DND-41 (cell line): ENCODE data around the gene CLTCL1.

Experiments
- ATAC-seq: fragments of 200-7000 bp; cut with Tn5 transposase; 3 replicates; pipeline ENCODE4 v1.9.1; 2021; ENCODE audit warnings: low read depth; ENCODE audit not compliant: insufficient read depth
- DNase-seq: peaks from one replicate; pipeline ENCODE4 v3.0.0-alpha.2; 2020
- H2AFZ ChIP-seq: 2 replicates; pipeline ENCODE4 v1.6.0; 2012; ENCODE audit warnings: low read depth, low read length
- H3K27ac ChIP-seq: 2 replicates; pipeline ENCODE4 v1.5.1; 2012; ENCODE audit warnings: low read length, inconsistent platforms
- H3K27me3 ChIP-seq: fragments of 200-600 bp; sonication (generic); 2 replicates; pipeline ENCODE4 v1.6.0; 2012; ENCODE audit warnings: low read length, mild to moderate bottlenecking, inconsistent platforms; ENCODE audit not compliant: insufficient read depth, poor library complexity
- H3K36me3 ChIP-seq: 2 replicates; pipeline ENCODE4 v1.5.1; 2012; ENCODE audit warnings: low read length, inconsistent platforms; ENCODE audit not compliant: insufficient read depth
- H3K4me1 ChIP-seq: 2 replicates; pipeline ENCODE4 v1.5.1; 2012; ENCODE audit warnings: mild to moderate bottlenecking, low read length; ENCODE audit not compliant: insufficient read depth
- H3K4me2 ChIP-seq: 2 replicates; pipeline ENCODE4 v1.6.0; 2012; ENCODE audit warnings: mild to moderate bottlenecking, moderate library complexity, low read length, inconsistent platforms; ENCODE audit not compliant: insufficient read depth
- H3K4me3 ChIP-seq, 2 experiments: fragments of 200-600 bp in 1 of 2; shearing (Covaris generic) in 1 of 2; 2 replicates each; pipeline ENCODE4 v1.5.1; 2012 to 2016; ENCODE audit warnings: inconsistent platforms in 2 of 2, low read length in 2 of 2, mild to moderate bottlenecking in 2 of 2, low read depth in 1 of 2, moderate library complexity in 1 of 2
- H3K79me2 ChIP-seq: 2 replicates; pipeline ENCODE4 v1.6.0; 2012; ENCODE audit warnings: low read length, inconsistent platforms; ENCODE audit not compliant: insufficient read depth
- H3K9ac ChIP-seq: 2 replicates; pipeline ENCODE4 v1.6.0; 2012; ENCODE audit warnings: low read depth, mild to moderate bottlenecking, inconsistent platforms, low read length, moderate library complexity
- H3K9me3 ChIP-seq: 2 replicates; pipeline ENCODE4 v1.5.1; 2012; ENCODE audit warnings: low read length, moderate library complexity, mild to moderate bottlenecking, inconsistent platforms; ENCODE audit not compliant: insufficient read depth, severe bottlenecking
- H4K20me1 ChIP-seq: 2 replicates; pipeline ENCODE4 v1.6.0; 2012; ENCODE audit warnings: low read length; ENCODE audit not compliant: insufficient read depth
- CTCF ChIP-seq: IDR thresholded peaks from 2 replicates; pipeline ENCODE4 v1.5.1; 2012; ENCODE audit warnings: borderline replicate concordance, low read length, moderate library complexity, mild to moderate bottlenecking; ENCODE audit not compliant: poor library complexity, severe bottlenecking; ENCODE audit errors: extremely low read depth
- EZH2 ChIP-seq: IDR thresholded peaks from 3 replicates; pipeline ENCODE4 v1.6.1; 2012; ENCODE audit warnings: borderline replicate concordance, low read depth, mild to moderate bottlenecking, moderate library complexity, low read length, inconsistent platforms; ENCODE audit not compliant: severe bottlenecking

The CLTCL1 gene

DNA sequence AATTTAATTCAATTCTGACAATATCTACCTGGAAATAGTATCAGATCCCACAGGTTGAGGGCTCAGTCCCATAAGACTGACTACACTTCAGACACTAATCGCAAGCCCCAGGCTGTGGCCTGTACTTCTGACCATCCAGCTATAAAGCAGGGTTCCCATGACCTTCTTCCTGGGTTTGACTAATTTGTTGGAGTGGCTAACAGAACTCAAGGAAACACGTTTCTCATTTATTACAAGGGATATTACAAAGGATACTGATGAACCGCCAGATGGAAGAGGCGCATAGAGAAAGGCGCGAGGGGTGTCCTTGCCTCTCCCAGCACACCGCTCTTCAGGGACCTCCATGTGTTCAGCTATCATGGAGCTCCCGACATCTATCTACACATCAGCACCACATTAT lies 13.7 kb downstream of the CLTCL1 start:
- H3K27me3 ChIP-seq: no peaks in the 10 kb centered on the region
- H3K4me1 ChIP-seq: no peaks in the 10 kb centered on the region
- peaks cover 8% of the 10 kb centered on the region; the same call in 1 of the 2 replicates for H3K36me3 ChIP-seq
- no peaks in the 10 kb centered on the region for H4K20me1 ChIP-seq
- TF ChIP-seq CTCF (no peak), EZH2 (no peak)
- no peak overlapping the region for H2AFZ ChIP-seq
- ATAC-seq (no peak), DNase-seq (no peak)
- no peak overlapping the region for H3K9ac ChIP-seq
- H3K4me3 ChIP-seq: no peak overlapping the region
- no peak overlapping the region for H3K4me2 ChIP-seq
- no peak overlapping the region for H3K27ac ChIP-seq
- H3K9me3 ChIP-seq: no peaks in the 10 kb centered on the region
- H3K79me2 ChIP-seq: no peaks in the 10 kb centered on the region

DNA sequence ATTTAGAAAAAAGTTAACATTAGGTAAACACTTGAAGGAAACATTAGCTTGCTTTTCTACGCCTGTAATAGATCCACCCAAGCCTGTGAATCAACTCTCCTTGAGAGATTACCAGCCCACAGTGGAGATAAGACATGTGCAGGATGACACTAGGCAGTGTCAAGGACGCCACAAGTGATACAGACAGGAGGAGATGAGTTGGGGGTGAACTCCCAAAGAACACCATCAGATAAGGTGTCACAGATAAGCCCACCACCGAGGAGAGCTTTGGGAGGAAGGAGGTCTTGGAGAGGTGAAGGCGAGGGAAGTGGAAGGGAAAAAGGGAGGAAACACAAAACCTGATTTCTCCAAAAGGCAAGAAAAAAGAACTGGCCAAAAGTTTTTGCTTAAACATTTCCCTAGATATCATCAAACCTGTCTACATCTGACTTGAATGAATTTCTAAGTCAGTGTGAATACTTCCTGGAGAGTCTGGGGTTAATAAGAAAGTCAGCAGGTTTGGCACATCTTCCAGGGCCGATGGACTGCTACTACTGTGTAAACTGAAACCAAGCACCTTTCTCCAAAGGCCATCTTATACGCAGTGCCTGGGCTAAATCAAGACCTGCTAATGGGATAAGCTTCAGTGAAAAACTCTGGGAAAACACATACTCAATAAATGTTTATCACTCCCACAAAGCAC lies 15.5 kb downstream of the CLTCL1 start:
- peaks cover 8% of the 10 kb centered on the region; the same call in 1 of the 2 replicates for H3K36me3 ChIP-seq
- H3K4me2 ChIP-seq: no peak overlapping the region
- no peaks in the 10 kb centered on the region for H4K20me1 ChIP-seq
- no peaks in the 10 kb centered on the region for H3K79me2 ChIP-seq
- DNase-seq (no peak), ATAC-seq (no peak)
- no peaks in the 10 kb centered on the region for H3K27me3 ChIP-seq
- H3K4me1 ChIP-seq: no peaks in the 10 kb centered on the region
- no peak overlapping the region for H3K9ac ChIP-seq
- no peaks in the 10 kb centered on the region for H3K9me3 ChIP-seq
- TF ChIP-seq EZH2 (no peak), CTCF (no peak)
- no peak overlapping the region for H2AFZ ChIP-seq
- H3K27ac ChIP-seq: no peak overlapping the region
- H3K4me3 ChIP-seq: no peak overlapping the region

- DNase-seq: no peak
- Histone ChIP-seq H3K9ac (no peak overlapping the region), H3K9me3 (no peaks in the 10 kb centered on the region), H4K20me1 (no peaks in the 10 kb centered on the region), H3K4me1 (no peaks in the 10 kb centered on the region), H3K79me2 (no peaks in the 10 kb centered on the region), H3K27me3 (no peaks in the 10 kb centered on the region), H3K4me2 (no peak overlapping the region), H3K27ac (no peak overlapping the region), H3K4me3 (no peak overlapping the region), H2AFZ (no peak overlapping the region), H3K36me3 (peaks cover 8% of the 10 kb centered on the region; the same call in 1 of the 2 replicates)
- no peak for ATAC-seq
- TF ChIP-seq EZH2: no peak
- no peak for TF ChIP-seq CTCF
These were observed 16.0 kb downstream of the CLTCL1 start for GRCh38 chr22:19275513-19275912.
